K562 (cell line): ENCODE data around the gene AGAP1. TPM values are rescaled to one million over a fixed set of nuclear protein-coding genes. Genes with fewer than 3 reads are reported as not detected.

Experiments used
- ATAC-seq: fragments of 200-7000 bp; cut with Tn5 transposase; 3 replicates; pipeline ENCODE4 v1.9.1; 2020; ENCODE audit warnings: moderate library complexity
- BruUV-seq: library from RNA; stranded (reverse); fragments of 400-500 nt; replicated peaks from 2 replicates; lab custom pipeline; 2021; lab: Mats Ljungman, UMichigan
- CTCF ChIA-PET: fragments of 300-600 bp; formaldehyde crosslinking; extraction: SDS; loops from one replicate; lab custom pipeline; 2021; ENCODE audit warnings: low intra/inter-chr PET ratio; lab: Yijun Ruan, JAX
- POLR2A ChIA-PET: fragments of 300-600, 350-650 bp; sonication (Branson Sonifier 250); formaldehyde crosslinking; extraction: SDS; loops from one replicate; lab custom pipeline; 2021; ENCODE audit warnings: antibody characterized with exemption, inconsistent platforms; lab: Yijun Ruan, JAX
- DNase-seq, 4 experiments: peaks; one replicate each; pipeline versions ENCODE4 v3.0.0 to v3.0.0-alpha.2; 2011 to 2018; ENCODE audit warnings: low spot score in 3 of 4, mixed read lengths in 3 of 4; ENCODE audit errors: extremely low read depth in 1 of 4
- FAIRE-seq: peaks from 2 replicates; lab custom pipeline; 2011; peaks lifted over from hg19 to GRCh38; lab: Jason Lieb, UNC
- H2AFZ ChIP-seq: 2 replicates; pipeline ENCODE4 v1.6.0; 2011; ENCODE audit warnings: low read depth, low read length, control low read depth, inconsistent platforms
- H3K27ac ChIP-seq: fragments of 200-600 bp; 3 replicates; pipeline ENCODE4 v1.8.0; 2011; ENCODE audit warnings: low read depth, mild to moderate bottlenecking, control low read depth, inconsistent platforms, low read length, moderate library complexity, mixed read lengths; ENCODE audit errors: extremely low read depth
- H3K27me3 ChIP-seq, 2 experiments: fragments of 300-600 bp in 1 of 2; 2 replicates in 1 of 2; 3 replicates in 1 of 2; pipeline versions ENCODE4 v1.6.0 to v1.8.0; 2011; ENCODE audit warnings: inconsistent platforms in 2 of 2, low read length in 2 of 2, mild to moderate bottlenecking in 1 of 2, mixed read lengths in 1 of 2, moderate library complexity in 1 of 2; ENCODE audit not compliant: control insufficient read depth in 2 of 2, insufficient read depth in 2 of 2
- H3K36me3 ChIP-seq: fragments of 300-600 bp; 3 replicates; pipeline ENCODE4 v1.8.0; 2011; ENCODE audit warnings: mild to moderate bottlenecking, low read length, inconsistent platforms; ENCODE audit not compliant: control insufficient read depth, insufficient read depth
- H3K4me1 ChIP-seq, 2 experiments: fragments of 200-600 bp in 1 of 2; replicated peaks in 1 of 2; 2 replicates in 1 of 2; 3 replicates in 1 of 2; pipeline versions ENCODE4 v1.5.1 to v1.8.0; 2011; ENCODE audit warnings: inconsistent platforms in 2 of 2, low read length in 2 of 2, mild to moderate bottlenecking in 1 of 2, mixed read lengths in 1 of 2, moderate library complexity in 1 of 2; ENCODE audit not compliant: control insufficient read depth in 2 of 2, insufficient read depth in 2 of 2
- H3K4me2 ChIP-seq: 2 replicates; pipeline ENCODE4 v1.6.1; 2011; ENCODE audit warnings: low read length, control low read depth, inconsistent platforms, mixed read lengths; ENCODE audit not compliant: insufficient read depth
- H3K4me3 ChIP-seq: fragments of 200-600 bp; sonication (generic), shearing (Covaris generic); 2 replicates; pipeline ENCODE4 v1.5.1; 2016; ENCODE audit warnings: control low read depth, inconsistent platforms
- H3K79me2 ChIP-seq: fragments of 200-600 bp; 3 replicates; pipeline ENCODE4 v1.8.0; 2011; ENCODE audit warnings: low read length, inconsistent platforms; ENCODE audit not compliant: control insufficient read depth, insufficient read depth
- H3K9ac ChIP-seq, 2 experiments: 2 replicates each; pipeline versions ENCODE4 v1.6.0 to v1.6.1; 2011; ENCODE audit warnings: low read depth in 2 of 2, low read length in 2 of 2, control low read depth in 1 of 2, inconsistent platforms in 1 of 2, mild to moderate bottlenecking in 1 of 2, mixed read lengths in 1 of 2; ENCODE audit not compliant: insufficient read depth in 1 of 2
- H3K9me1 ChIP-seq: one replicate; pipeline ENCODE4 v1.6.0; 2011; ENCODE audit warnings: inconsistent platforms, mild to moderate bottlenecking, low read length, moderate library complexity; ENCODE audit not compliant: control insufficient read depth, insufficient read depth
- H3K9me3 ChIP-seq: replicated peaks from 2 replicates; pipeline ENCODE4 v1.5.1; 2011; ENCODE audit warnings: low read depth, low read length, inconsistent platforms; ENCODE audit not compliant: control insufficient read depth, insufficient read depth
- H4K20me1 ChIP-seq: replicated peaks from 2 replicates; pipeline ENCODE4 v1.6.1; 2011; ENCODE audit warnings: low read length, inconsistent platforms, mixed read lengths; ENCODE audit not compliant: control insufficient read depth, insufficient read depth
- E2F6 ChIP-seq, 2 experiments: IDR thresholded peaks; 2 replicates each; pipeline ENCODE4 v1.6.1; 2011; ENCODE audit warnings: borderline replicate concordance in 1 of 2, control low read depth in 1 of 2, low read depth in 1 of 2, low read length in 1 of 2, mild to moderate bottlenecking in 1 of 2, mixed read lengths in 1 of 2, moderate library complexity in 1 of 2; ENCODE audit not compliant: insufficient read depth in 1 of 2, insufficient read length in 1 of 2, poor library complexity in 1 of 2, severe bottlenecking in 1 of 2; ENCODE audit errors: extremely low read depth in 1 of 2
- ELK3 ChIP-seq: fragments of 450-650 bp; formaldehyde crosslinking; IDR thresholded peaks from 2 replicates; pipeline ENCODE4 v1.4.0; 2020; ENCODE audit warnings: mild to moderate bottlenecking
- ETV5 ChIP-seq: sonication (generic); formaldehyde crosslinking; IDR thresholded peaks from 2 replicates; pipeline ENCODE4 v1.4.0; 2020; ENCODE audit warnings: low read depth, mild to moderate bottlenecking, missing genetic modification reagents
- GMEB1 ChIP-seq: fragments of 250-450 bp; sonication (Bioruptor Pico); IDR thresholded peaks from 2 replicates; pipeline ENCODE4 v1.4.0; 2020; ENCODE audit warnings: mild to moderate bottlenecking
- HMGN3 ChIP-seq: IDR thresholded peaks from 2 replicates; pipeline ENCODE4 v1.6.1; 2011; ENCODE audit warnings: borderline replicate concordance, low read depth, mild to moderate bottlenecking, mixed read lengths, low read length; ENCODE audit not compliant: insufficient read length; ENCODE audit errors: extremely low read depth
- KDM1A ChIP-seq, 2 experiments: fragments of 450-650 bp; IDR thresholded peaks; 2 replicates each; pipeline ENCODE4 v1.6.1; 2016; ENCODE audit warnings: mild to moderate bottlenecking in 2 of 2
- KLF6 ChIP-seq: fragments of 250-450 bp; sonication (Bioruptor Pico); IDR thresholded peaks from 2 replicates; pipeline ENCODE4 v1.4.0; 2020; ENCODE audit warnings: mild to moderate bottlenecking, moderate library complexity, borderline replicate concordance
- MAFK ChIP-seq: IDR thresholded peaks from 2 replicates; pipeline ENCODE4 v1.6.1; 2011; ENCODE audit warnings: low read length, improper control_type of control experiment
- MTA1 ChIP-seq: fragments of 450-650 bp; IDR thresholded peaks from 2 replicates; pipeline ENCODE4 v1.6.1; 2017; ENCODE audit warnings: borderline replicate concordance
- NR4A1 ChIP-seq, 2 experiments: fragments of 250-450 bp in 1 of 2; fragments of 450-650 bp in 1 of 2; sonication (Bioruptor Pico) in 1 of 2; IDR thresholded peaks; 2 replicates each; pipeline versions ENCODE4 v1.4.0 to v1.6.1; 2016 to 2020; ENCODE audit warnings: mild to moderate bottlenecking in 2 of 2, missing compliant biosample characterization in 1 of 2, missing genetic modification characterization in 1 of 2, moderate library complexity in 1 of 2
- PHB2 ChIP-seq: fragments of 450-650 bp; IDR thresholded peaks from 2 replicates; pipeline ENCODE4 v1.6.1; 2017; ENCODE audit warnings: low read depth
- SOX6 ChIP-seq: fragments of 450-650 bp; IDR thresholded peaks from 2 replicates; pipeline ENCODE4 v1.6.1; 2014; ENCODE audit warnings: mild to moderate bottlenecking
- TAF1 ChIP-seq: IDR thresholded peaks from 2 replicates; pipeline ENCODE4 v1.6.1; 2011; ENCODE audit warnings: mild to moderate bottlenecking, low read length, moderate library complexity; ENCODE audit not compliant: insufficient read depth, control insufficient read depth, severe bottlenecking; ENCODE audit errors: extremely low read depth
- TFAP4 ChIP-seq: sonication (generic); formaldehyde crosslinking; IDR thresholded peaks from 2 replicates; pipeline ENCODE4 v1.8.0; 2022; ENCODE audit warnings: missing genetic modification reagents, mild to moderate bottlenecking, moderate library complexity, borderline replicate concordance
- ZFP36 ChIP-seq: fragments of 150-350 bp; IDR thresholded peaks from 2 replicates; pipeline ENCODE4 v1.6.1; 2018; ENCODE audit warnings: low read length, low read depth; ENCODE audit not compliant: partially characterized antibody
- ZNF134 ChIP-seq: fragments of 250-450 bp; sonication (Bioruptor Pico); conservative IDR thresholded peaks from 2 replicates; pipeline ENCODE4 v1.4.0; 2020
- ZNF695 ChIP-seq: fragments of 450-650 bp; formaldehyde crosslinking; IDR thresholded peaks from 2 replicates; pipeline ENCODE4 v1.4.0; 2020; ENCODE audit warnings: mild to moderate bottlenecking, moderate library complexity
- ZNF766 ChIP-seq: fragments of 200-800 bp; sonication (Bioruptor generic); conservative IDR thresholded peaks from 2 replicates; pipeline ENCODE4 v1.6.1; 2016; ENCODE audit warnings: missing genetic modification characterization, missing compliant biosample characterization
- ZZZ3 ChIP-seq: fragments of 450-650 bp; IDR thresholded peaks from 2 replicates; pipeline ENCODE4 v1.6.1; 2016; ENCODE audit warnings: antibody characterized with exemption, mild to moderate bottlenecking, moderate library complexity
- WGBS: fragments of 100-300 bp; shearing (Covaris generic); methylation state at CpG from one replicate; pipeline ENCODE4 v1.1.6; 2016; ENCODE audit warnings: low coverage, mixed read lengths; ENCODE audit not compliant: insufficient coverage; ENCODE audit errors: missing lambda C conversion rate; 5-methylcytosine and 5-hydroxymethylcytosine counted together
- in situ Hi-C: fragments of 300-500 bp; cut with MboI; formaldehyde crosslinking; loops from 4 replicates; pipeline ENCODE4 v1.15.0; 2018; ENCODE audit warnings: inconsistent platforms, mixed read lengths
- intact Hi-C: fragments of 100-400 bp; cut with micrococcal nuclease; formaldehyde crosslinking; loops from 2 replicates; pipeline ENCODE4 v1.14.2; 2022
- polyA plus RNA-seq, 8 experiments: library from polyadenylated mRNA; depleted of rRNA in 4 of 8; stranded (reverse) in 5 of 8; unstranded in 3 of 8; fragments of >200 nt; fragmentation: Nextera tagmentation in 2 of 8; fragmentation: Illumina TruSeq in 1 of 8; extraction: Ambion mirVana in 2 of 8; extraction: Trizol in 1 of 8; gene quantifications; 2 replicates each; pipeline versions ENCODE4 v1.2.1 to v1.2.3, GENCODE V29; 2011 to 2014; ENCODE audit warnings: inconsistent platforms in 1 of 8, missing spikeins in 1 of 8
- total RNA-seq, 7 experiments: library from RNA; depleted of rRNA in 6 of 7; stranded (reverse); fragments of >200 nt in 6 of 7; fragmentation: Illumina TruSeq in 2 of 7; extraction: Trizol in 2 of 7; gene quantifications; 2 replicates each; pipeline versions ENCODE4 v1.2.1 to v1.2.3, GENCODE V29; 2011 to 2021; ENCODE audit warnings: low replicate concordance in 1 of 7

AGAP1 gene
- total and polyA plus RNA-seq, 9 of the 15 experiments (the other 6 are each of a cell fraction or from before 2014, with no cell fraction given), result 1.3 to 24.0 (median 10.6) TPM

- in situ Hi-C loops (no loop called here), intact Hi-C loops (no loop called here)
- Histone ChIP-seq H3K79me2 (no peaks in the 10 kb centered on the region), H3K9ac (no peak overlapping the region; a peak in 1 of 4 replicates), H2AFZ (no peak overlapping the region), H3K27ac (no peak overlapping the region), H3K9me3 (no peaks in the 10 kb centered on the region), H3K36me3 (no peaks in the 10 kb centered on the region), H3K4me3 (no peak overlapping the region), H3K4me1 (peaks cover 9 to 14% of the 10 kb centered on the region in 2 experiments; a peak in 4 of 5 replicates), H3K27me3 (no peaks in the 10 kb centered on the region), H3K9me1 (peaks cover 4% of the 10 kb centered on the region), H4K20me1 (no peaks in the 10 kb centered on the region), H3K4me2 (no peak overlapping the region)
- no peak for DNase-seq
- ChIA-PET CTCF (no interaction called here), POLR2A (no interaction called here)
- no peak for ATAC-seq
- FAIRE-seq, result no peak
- BruUV-seq, result no TSS peak
- 85% methylated on average over 8 of the region's 11 CpGs for WGBS
- TF ChIP-seq ZNF134 (CRISPR knock-in tag) (no peak), ZNF695 (no peak), KLF6 (CRISPR knock-in tag) (no peak), KDM1A (IDR thresholded peaks at IDR 0.05) (no peak), E2F6 (IDR thresholded peaks at IDR 0.05; ENCODE audit: borderline replicate concordance in 1 of 2, extremely low read depth in 1 of 2, insufficient read depth in 1 of 2, insufficient read length in 1 of 2, low read depth in 1 of 2, low read length in 1 of 2, poor library complexity in 1 of 2, severe bottlenecking in 1 of 2) (no peak), TFAP4 (no peak), ZFP36 (no peak), TAF1 (no peak), ETV5 (CRISPR knock-in tag) (no peak), NR4A1 (CRISPR knock-in tag; IDR thresholded peaks at IDR 0.05) (no peak), NR4A1 (tag; IDR thresholded peaks at IDR 0.05) (no peak), MAFK (no peak), MTA1 (no peak), ELK3 (no peak), GMEB1 (CRISPR knock-in tag) (no peak), SOX6 (no peak), PHB2 (no peak), HMGN3 (no peak), ZNF766 (CRISPR knock-in tag) (no peak), ZZZ3 (no peak)
Measured at GRCh38 chr2:236075802-236076201, 582.0 kb downstream of the AGAP1 start.
